ENCODE data around the gene B9D1.

Gene B9D1

DNA sequence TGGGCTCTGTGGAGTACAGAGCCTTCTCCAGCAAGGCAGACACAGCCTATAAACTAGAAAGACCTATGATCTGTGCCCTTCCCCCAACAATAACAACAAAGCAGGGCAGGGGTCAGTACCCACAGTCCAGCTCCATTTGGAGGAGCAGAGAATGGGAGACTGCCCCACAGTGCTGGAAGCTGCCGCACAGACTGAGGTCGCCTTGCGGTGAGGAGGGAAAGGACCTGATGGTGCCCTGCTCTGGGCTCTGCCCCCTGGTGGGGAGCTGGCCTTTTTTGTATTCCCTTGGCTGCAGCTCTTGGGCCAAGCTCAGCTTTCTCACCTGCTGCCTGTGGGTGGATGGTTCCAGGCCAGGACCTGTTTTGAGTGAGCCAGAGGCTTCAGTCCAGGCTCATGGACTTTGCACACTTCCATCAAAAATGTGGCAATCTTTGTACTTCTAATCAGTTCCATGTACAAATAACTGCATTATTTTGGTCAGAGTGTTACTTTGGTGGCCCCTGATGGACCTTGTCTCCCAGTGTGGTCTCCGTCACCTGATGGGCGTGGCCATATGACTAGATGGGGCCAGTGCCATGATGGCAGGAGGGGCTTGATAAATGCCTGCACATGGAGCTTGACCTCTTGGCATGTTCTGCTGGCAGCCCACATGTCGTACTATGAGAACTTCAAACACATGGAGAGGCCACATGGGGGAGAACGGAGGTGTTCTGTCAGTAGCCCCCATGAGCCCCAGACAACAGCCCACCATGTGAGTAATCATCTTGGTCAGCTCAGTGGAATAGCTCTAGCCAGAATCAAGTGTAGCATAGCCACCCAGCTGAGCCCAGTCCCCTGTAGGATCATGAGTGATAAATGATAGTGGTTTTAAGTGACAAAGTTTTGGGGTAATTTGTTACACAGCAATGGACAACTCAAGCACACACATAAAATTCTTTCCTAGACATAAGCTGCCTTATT, 24.2 kb downstream of the B9D1 start:
- DNase-seq (ENCODE audit: low read depth in 3 of 3) = peak; percentile 32 to 63 (median 34)

DNA sequence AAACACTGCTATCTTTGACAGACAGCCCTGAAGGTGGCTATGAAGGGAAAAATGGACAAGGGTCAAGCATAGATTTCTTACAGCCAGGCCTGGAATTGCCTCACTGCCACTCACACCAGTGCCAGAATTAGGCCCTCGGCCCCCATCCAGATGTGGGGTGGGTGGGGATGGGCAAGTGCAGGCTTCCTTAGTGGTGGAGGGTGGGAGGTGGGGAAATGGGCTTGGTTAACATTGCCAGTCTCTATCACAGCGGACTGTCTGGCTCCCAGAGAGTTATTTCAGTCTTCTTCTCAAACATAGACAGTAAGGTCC, 24.9 kb downstream of the B9D1 start:
- no peak for DNase-seq (ENCODE audit: low read depth in 3 of 3)

DNA sequence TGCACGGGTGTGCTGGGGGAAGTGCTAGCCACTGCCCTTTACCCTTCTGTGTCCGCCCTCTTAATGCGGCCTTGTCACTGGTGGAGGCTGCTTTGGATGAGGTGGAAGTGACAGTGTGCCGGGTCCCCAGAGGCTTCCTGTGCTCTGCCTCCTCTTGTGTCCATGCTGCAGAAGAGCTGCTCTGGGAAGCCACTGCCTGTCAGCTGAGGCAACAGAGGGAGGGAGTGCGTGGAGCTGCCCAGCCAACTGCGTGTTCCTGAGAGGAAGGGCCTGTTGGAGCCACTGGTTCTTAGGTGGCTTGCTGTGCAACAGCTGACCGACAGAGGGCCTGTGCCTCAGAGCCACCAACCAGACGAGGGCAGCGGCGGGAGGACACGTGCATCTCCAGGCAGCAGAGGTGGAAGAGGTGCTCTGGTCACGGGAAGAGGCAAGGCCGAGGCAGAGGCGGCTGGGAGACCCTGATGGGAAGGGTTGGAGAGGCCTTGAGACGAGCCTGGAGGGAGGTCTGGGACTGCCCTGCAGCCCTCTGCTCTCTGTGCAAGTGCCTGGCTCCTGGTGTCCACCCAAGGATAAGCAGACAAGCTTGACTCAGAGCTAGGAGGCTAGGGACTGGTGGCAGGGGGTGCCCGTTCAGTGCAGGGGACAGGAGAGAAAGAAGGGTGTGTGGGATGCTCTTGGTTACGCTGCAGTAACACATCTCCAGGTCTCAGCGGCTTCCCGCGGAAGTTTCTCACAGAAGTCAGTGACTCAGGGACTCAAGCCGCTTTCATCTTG, 25.4 kb downstream of the B9D1 start:
- no peak for DNase-seq (ENCODE audit: low read depth in 3 of 3)

DNA sequence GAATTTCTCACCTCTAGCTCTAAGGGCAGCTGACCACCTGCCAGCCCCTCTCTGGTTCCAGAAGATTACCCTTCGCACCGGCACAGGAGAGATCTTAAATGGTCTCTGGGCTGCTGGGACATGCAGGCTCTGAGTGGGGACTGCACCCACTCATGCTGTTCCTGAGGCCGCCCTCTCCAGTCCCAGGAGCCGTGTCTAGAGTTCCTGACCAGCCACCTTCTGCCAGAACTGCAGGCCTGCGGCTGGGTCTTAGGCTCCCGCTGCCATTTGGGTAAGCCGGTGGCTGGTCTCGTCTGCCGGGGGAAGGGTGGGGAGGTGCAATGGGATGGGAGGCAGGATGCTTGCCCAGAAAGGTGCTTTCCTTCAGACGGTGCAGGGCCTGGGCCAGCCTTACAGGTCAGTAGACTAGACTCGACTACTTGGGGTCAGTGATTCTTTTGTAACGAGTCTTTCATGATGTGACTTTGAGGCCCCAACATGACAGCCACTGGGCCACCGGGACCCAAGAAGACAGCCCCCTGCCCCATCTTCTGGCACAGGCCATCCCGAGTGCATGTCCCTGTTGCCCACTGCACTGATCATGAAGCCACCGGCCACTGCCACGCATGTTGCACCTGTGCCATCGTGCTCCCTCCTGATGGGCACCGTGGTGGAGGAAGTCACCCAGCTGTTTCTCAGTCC, 26.4 kb downstream of the B9D1 start:
- no peak for DNase-seq (ENCODE audit: low read depth in 3 of 3)

DNA sequence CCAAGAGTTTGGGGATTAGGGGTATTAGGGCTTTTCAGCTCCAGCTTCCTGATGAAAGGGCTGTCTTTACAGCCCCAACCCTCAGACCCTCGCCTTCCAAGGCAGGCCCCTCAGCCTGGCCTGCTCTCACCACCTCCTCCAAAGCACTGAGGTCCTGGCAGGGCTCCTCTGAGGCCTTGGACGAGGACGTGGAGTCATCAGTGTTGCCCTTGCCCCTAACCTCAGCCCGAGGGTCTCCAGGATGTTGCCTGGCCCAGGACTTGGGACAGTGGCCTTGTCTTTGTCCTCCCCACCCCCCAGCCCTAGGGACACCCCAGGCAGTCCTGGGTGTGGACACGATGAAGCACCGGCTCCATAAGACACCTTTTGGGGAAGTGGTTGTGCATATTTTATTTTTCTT, 28.2 kb downstream of the B9D1 start:
- no peak for DNase-seq (ENCODE audit: low read depth in 3 of 3)

DNA sequence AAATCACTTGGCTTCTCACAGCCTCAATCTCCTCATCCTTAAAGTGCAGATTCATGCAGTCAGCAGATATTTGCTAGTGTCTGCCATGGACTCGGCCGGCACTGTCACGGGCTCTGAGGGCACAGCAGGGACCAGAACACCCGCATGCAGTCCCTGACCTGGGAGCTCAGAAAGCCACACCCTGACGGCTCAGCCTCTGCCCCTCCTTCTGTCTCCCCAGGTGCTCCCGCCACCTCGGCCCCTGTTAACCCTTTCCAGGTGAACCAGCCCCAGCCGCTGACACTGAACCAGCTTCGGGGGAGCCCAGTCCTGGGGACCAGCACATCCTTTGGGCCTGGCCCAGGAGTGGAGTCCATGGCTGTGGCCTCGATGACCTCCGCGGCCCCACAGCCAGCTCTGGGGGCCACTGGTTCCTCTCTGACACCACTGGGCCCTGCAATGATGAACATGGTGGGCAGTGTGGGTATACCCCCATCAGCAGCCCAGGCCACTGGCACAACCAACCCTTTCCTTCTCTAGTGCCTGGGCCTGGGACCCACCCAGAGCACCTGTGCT, 28.7 kb downstream of the B9D1 start:
- DNase-seq (ENCODE audit: low read depth in 3 of 3) = no peak

DNA sequence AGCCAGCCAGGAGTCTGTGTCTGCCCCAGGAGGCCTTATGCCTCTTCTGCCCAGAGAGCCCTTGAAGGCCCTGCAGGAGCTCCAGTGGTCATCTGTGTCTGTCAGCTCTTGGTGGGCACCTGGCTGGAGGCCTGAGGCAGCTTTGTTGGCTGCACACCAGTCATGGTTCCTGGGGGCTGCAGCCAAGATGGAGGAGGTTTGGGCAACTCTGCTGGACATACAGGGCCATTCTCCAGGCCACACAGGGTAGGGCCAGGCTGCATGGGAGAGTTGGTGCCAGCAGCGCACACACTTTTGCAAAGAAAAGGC, 29.4 kb downstream of the B9D1 start:
- DNase-seq (ENCODE audit: low read depth in 3 of 3) = no peak

DNA sequence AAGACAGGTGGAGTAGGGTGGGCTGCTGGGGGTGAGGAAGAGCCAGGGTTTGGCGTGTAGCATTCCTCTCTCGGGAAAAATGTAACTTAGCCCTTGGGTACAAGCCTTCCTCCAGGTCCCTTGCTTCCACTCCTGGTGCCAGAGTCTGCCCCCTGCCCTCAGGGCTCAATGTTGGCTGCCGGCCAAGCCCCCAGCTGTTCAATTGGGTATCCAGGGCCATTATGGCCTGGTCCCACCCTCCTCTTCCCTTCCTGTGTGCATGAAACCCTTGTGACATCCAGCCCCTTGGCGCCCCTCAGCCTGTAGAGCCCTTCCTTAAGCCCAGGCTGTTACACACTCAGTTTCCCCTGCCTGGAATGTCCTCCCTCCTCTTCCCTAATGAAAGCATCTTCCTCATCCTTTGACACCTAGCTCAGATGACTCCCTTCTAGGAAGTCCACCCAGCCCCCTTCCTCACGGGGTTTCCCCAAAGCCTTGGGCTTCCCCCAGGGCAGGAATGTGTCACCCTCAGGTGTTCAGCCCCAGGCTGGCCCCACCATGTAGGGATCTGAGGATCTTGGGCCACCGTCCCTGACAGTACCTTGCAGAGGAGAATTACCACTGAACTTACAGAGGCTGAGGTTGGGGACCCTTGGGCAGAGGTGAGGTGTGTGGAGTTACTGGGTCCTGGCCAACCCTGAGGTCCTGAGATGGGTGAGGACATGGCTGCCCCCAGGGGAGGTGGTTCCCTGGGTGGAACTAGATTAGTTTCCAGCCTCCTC, 30.0 kb downstream of the B9D1 start:
- DNase-seq (ENCODE audit: low read depth in 3 of 3) = peak in 1 of 3 experiments; percentile 14

DNA sequence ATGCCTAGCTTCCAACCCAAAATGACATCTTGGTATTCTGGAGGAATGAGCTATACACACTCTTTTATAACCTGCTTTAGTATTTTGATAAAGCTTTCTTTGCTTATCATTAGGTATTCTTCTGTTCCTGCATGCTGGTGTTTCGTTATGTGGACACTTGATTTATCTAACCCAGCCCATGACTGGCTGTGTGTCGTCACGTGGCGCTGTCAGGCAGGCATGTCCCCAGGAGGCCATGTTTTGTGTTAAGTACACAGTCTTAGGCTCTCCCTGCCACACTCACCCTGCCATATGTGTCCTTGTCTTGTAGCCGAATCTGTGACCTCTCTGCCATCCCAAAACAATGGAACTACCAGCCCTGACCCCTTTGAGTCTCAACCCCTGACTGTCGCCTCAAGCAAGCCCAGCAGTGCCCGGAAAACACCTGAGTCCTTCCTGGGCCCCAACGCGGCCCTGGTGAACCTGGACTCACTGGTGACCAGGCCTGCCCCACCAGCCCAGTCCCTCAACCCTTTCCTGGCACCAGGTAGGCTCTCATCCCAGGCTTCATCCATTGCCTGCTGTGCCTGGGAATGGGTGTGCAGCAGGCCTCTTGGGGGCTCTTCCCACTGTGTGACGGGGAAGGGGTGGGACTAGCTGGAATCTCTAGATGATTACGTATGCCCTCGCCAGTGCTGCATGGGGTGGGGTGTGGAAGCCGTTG, 30.8 kb downstream of the B9D1 start:
- no peak for DNase-seq (ENCODE audit: low read depth in 3 of 3)

DNA sequence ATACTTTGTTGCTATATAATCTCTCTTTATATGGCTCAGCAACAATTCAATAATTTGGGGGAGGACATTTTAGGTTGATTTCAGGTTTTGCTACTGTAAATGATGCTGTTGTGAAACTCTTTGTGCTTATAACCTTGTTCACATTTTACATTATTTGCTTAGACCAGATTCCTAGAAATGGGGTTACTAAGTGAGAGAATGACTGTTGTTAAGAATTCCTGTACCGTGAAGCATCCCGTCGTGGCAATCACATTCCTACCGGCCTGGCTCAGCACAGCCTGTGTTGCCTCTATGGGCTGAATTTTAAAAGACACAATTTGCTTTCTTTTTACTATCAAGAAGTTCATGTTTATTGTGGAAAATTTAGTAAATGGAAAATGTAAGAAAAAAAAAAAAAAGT, 31.4 kb downstream of the B9D1 start:
- DNase-seq (ENCODE audit: low read depth in 3 of 3) = no peak

DNA sequence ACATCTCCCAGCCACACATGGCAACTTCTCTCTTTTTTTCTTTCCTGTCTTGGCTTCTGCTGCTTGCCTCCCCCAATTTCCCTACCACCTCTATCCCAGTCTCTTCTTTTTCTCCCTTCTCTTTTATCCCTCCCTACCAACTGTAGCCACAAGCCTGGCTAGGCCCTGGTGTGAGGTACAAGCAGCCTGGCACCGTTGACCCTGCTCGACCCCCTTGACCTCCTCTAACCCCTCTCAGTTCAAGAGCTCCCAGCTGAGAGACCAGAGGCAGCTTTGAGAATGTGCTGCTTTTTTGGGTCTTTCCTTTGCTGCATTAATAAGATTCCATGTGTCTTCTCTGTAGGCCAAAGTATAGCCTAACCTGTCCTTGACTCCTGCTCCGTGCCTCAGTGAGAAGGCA, 32.3 kb downstream of the B9D1 start:
- no peak for DNase-seq (ENCODE audit: low read depth in 3 of 3)

DNA sequence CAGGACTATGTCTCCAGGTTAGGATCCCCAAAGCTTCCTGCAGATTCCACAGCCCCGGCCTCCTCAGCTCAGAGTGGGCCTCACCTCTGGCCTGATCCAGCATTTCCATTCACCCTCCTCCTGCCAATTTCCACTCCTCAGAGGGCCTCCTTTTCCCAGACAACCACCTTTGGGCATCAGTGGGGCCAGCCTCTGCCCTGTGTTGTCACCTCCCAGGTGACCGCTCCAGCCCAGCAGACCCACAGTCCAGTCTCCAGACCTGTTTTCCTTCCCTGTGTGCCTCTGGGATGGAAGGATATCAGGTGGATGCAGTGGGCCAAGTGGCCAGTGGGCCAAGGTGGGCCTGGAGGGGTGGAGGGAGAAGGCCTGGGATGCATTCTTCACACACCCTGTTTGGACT, 32.7 kb downstream of the B9D1 start:
- no peak for DNase-seq (ENCODE audit: low read depth in 3 of 3)

DNA sequence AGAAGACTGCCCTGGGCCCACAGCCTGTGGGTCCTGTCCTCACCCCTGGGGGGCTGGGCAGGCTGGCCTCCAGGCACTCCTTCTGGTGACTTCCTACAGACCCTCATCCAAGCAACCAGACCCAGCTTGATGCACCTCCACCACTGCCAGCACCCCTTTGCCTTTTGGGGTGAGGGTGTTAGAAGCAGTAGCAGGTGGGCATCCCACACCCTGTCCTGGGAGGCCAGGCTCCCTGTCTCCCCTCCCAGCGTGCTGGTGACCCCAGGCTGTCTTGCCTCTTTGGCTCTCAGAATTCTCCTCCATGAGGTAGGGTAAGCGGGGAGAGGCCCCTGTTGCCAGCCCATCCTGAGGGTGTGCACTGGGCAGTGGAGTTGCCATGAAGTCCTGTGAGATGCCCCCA, 33.4 kb downstream of the B9D1 start:
- DNase-seq (ENCODE audit: low read depth in 3 of 3) = no peak

DNA sequence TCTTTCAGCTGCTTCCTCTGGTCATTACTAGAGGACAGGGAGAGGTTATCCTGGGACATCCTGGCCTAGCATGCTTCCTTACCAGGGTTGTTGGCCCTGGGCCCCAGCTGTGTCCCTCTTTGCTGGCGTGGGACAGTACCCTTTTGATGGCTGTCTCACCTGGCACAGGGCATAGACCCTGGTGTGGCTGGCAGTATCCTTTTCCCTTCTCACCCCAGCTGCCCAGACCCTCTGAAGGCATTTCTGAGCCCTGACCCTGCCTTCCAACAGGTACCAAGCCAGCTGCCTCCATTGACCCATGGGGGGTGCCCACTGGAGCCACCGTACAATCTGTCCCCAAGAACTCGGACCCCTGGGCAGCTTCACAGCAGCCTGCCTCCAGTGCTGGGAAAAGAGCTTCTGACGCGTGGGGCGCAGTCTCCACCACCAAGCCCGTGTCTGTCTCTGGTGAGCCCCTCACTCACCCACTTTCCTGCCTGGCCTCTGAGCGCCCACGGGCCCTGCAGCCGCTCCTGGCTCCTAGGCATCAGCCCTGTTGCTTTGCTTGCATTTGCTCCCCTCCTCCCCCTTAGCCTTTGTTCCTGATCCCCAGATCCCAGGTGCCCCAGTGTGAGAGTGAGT, 34.0 kb downstream of the B9D1 start:
- DNase-seq (ENCODE audit: low read depth in 3 of 3) = no peak

DNA sequence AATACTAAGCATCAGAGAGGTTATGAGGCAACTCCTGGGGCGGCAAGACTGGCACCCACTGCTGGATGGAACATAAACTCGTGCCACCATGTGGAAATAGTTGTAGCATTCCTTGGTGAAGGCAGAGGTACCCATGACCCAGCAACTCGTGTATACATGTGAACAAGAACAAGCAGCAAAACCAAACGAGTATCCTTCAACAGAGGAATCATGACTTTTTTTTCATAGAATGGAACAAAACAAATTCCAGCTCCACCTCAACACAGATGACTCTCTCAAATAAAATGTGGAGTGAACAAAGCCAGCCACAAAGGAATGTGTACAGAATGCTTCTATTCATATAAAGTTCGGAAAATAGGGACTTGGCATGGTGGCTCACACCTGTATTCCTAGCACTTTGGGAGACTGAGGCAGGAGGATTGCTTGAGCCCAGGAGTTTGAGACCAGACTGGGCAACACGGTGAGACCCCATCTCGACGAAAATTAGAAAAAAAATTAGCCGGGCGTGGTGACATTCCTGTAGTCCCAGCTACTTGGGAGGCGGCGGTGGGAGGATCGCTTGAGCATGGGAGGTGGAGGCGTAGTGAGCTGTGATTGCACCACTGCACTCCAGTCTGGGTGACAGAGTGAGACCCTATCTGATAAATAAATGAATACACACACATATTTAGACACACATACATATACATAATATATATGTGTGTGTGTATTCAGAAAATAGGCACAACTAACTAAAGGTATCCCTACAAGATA, 35.3 kb downstream of the B9D1 start:
- no peak for DNase-seq (ENCODE audit: low read depth in 3 of 3)

DNA sequence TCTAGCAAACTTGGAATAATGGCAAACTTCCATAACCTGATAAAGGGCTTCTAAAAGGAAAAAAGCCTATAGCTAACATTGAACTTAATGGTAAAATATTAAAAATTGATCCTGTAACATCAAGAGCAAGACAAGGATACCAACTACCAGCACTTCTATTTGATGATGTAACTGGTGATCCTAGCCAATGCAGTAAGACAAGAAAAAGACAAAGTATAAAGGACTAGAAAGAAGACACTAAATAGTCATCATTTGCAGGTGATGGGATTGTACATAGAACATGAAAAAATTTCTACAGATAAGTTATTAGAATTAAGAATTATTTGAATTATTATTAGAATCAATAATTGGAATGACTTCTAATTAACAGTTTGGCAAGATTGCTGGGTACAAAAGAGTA, 37.0 kb downstream of the B9D1 start:
- no peak for DNase-seq (ENCODE audit: low read depth in 3 of 3)

DNA sequence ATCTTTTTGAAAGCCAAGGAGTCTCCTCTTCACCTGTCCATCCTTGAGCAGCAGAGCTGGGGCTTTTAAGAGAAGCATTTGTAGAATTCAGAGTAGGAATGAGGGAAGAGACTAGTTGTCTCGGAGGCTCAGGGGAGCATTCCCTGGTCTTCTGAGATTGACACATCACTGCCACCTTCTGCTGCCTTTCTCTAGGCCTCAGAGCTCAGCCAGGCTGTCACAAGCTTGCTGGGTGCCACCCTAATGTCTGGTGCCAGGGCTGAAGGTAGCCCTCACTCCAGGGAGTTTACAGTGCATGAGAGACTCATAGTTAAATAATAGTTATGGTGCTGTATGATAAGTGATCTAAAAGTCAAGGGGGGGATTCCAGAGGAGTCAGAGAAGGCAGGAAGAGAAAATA, 39.7 kb downstream of the B9D1 start:
- DNase-seq (ENCODE audit: low read depth in 3 of 3) = no peak

DNA sequence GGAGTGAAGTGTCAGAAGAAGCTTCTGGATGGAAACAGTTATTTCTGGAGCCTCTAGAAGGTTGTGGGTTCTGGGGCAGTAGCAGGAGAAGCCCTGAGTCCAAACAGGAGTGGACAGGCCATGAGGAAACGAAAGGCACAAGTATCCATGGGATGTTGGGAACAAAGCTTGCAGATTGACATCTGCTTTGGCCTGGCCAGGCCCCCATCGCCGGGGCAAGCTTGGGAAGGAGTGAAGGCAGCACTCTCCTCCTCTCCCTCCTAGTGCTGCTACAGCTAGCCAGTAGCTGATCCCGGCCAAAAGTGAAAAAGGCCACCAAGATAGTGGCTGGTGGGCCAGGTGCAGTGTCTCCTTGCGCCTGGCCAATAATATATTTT, 40.4 kb downstream of the B9D1 start:
- no peak for DNase-seq (ENCODE audit: low read depth in 3 of 3)

DNA sequence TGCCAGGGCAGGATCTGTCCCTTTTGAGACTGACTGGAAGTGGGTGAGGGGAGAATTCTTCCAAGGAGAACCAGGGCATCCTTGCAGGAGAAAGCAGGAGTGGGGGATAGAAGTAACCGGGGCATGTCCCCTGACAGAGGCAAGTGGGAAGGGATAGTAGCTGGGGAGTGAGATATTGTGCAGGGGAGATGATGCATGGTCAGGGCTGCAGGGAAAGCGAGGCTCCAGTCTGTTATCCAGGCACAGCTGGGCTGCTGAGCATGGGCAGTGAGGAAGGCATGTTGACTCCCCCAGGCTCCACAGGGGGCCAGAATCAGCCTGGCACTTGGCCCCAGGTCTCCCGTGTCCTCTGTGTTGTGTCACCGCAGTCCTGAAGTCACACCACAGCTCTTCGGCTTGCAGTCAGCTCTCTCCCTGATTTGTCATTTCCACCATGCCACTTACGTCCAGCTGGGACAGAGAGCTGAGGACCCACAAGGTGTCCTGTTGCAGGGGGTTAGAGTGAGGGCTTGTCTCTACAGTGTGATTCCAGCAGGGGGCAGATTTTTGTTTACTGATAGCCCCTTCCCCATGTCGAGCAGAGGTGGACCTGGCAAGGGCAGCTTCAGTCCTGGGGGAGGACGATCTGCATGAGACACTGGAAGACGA, 40.9 kb downstream of the B9D1 start:
- DNase-seq (ENCODE audit: low read depth in 3 of 3) = no peak
